ENCODE measurements around the gene KBTBD8.

KBTBD8 gene, protein sequence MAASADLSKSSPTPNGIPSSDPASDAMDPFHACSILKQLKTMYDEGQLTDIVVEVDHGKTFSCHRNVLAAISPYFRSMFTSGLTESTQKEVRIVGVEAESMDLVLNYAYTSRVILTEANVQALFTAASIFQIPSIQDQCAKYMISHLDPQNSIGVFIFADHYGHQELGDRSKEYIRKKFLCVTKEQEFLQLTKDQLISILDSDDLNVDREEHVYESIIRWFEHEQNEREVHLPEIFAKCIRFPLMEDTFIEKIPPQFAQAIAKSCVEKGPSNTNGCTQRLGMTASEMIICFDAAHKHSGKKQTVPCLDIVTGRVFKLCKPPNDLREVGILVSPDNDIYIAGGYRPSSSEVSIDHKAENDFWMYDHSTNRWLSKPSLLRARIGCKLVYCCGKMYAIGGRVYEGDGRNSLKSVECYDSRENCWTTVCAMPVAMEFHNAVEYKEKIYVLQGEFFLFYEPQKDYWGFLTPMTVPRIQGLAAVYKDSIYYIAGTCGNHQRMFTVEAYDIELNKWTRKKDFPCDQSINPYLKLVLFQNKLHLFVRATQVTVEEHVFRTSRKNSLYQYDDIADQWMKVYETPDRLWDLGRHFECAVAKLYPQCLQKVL

DNA sequence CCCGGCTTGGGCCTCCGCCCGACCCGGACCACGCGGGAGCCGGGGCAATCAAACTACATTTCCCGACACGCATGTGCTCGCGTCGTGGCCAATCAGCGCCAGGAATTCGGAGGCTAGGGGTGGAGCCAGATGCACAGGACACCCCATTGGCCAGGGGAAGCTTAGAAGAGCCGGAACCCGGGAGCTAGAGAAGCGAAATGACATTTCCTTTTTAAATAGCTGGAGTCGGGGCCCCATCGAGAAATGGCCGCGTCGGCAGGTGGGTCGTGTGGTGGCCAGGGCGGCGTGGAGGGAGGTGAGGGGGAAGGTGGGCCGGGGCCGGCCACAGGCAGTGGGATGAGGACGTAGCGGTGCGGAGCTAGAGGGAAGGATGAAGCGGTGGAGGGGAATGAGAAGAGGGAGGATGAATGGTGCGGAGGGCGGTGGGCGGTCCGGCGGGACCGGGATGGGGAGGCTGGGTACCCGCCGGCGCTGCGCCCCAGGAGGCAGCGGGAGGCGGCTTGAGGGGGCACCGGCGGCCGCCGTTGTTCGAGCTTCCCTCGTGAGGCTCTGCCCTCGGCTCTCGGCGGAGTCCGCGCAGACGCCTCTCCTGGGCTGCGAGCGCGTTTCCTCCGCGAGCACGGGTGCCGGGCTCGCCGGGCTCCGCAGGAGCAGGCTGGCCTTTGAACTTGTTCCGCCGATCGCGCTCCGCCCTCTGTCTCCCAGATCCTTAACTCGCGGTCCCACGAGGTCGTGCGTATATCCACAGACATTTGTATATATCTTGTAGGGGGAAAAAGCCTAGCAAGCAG is at the start of gene KBTBD8:
Gene KBTBD8 (plus strand): TSS at position 195 of the 791 bp plus-strand sequence. CDS start 49 bp downstream, at position 244.
- DNase-seq (ENCODE audit: low read depth in 2 of 2) = peak; percentile 96 to 97

DNA sequence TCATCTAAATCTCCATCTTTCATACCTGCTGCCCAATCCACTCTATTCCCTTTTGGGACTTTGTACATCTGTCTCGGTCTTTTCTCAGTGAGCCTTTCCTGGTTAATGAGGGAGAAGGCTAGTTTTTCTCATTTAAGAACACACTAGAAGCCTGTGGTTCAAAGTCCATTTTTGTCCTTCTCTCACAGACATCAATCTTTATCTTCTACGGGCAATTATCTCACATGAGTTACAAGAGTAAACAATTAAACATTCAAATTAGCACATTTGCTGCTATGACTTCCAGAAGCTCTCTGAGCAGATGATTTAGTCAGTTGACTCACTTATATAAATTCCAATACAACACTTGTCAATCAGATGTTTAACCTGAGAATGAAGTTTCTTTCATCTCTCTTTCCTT is 49.3 kb upstream of the KBTBD8 start:
- DNase-seq (ENCODE audit: low read depth in 2 of 2) = no peak

DNA sequence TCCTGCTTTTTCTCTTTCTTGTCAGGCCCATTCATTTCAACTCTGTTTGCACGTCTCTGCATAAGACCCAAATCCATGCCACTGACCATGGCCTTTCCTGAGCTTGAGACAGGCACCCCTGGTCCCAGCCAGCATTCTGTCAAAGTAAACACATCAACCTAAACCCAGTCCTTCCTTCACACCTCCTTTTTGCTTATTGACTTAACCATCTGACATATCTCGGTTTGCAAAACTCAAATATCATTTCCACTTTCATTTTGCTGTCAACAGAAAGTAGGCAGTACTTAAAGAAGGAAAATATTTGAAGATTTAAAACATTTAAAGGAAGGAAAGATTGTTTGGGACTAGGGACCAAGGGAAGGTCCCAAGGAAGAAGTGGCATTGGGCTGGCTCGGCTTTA is 48.2 kb upstream of the KBTBD8 start:
- no peak for DNase-seq (ENCODE audit: low read depth in 2 of 2)

DNA sequence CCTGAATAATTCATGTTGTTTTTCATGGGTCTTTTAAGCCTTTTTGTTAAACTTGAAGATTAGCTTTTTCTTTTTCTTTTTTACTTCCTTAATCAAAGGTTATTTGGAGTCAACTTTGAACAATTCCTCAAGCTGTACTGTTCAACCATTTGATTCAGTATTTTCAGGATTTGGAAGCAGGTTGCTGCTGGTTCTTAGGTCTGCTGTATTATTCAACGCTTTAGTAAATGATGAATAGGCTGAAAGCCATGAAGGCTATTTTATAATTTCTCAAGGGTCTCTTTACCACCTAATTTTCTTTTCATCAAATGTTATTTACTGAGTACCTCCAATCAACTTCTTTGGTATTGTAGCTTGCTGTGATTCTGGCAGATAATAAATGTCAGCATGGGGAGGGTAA is 45.8 kb upstream of the KBTBD8 start:
- no peak for DNase-seq (ENCODE audit: low read depth in 2 of 2)

DNA sequence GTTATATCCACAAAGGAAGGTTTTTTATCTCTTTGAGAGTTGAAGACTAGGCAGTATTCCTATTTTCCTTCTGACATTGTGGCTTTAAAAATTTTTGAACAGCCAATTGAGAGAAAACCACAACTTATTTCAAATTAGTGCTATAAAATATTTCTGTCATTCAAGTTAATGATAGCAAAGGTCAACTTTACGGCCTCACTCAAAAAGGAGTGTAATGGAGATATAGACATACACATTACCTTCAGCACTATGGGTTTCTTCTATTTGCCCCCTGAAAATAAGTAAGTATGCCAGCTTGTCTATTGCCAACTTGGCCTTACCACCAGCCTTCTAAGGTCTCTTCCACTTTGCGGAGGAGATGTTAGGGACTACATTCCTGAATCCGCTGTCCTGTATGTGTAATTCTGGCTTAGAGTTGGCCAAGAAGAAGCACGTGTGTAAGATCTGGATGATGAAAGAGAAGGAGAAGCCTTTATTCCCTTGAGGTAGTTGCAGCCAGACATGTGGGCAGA is 44.1 kb upstream of the KBTBD8 start:
- no peak for DNase-seq (ENCODE audit: low read depth in 2 of 2)

DNA sequence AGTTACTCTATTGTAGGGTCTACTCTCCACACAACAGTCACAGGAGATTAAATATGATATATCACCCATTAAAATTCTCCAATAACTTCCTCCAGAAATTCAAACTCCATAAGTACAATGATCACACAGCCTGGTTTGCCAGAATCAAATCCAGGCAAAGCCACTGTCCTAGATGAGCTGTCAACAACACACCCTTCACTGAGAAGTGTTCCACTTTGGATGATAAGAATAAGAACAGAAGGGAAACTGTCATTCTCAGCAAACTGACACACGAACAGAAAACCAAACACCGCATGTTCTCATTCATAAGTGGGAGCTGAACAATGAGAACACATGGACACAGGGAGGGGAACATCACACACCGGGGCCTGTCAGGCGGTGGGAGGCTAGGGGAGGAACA is 41.4 kb upstream of the KBTBD8 start:
- no peak for DNase-seq (ENCODE audit: low read depth in 2 of 2)

DNA sequence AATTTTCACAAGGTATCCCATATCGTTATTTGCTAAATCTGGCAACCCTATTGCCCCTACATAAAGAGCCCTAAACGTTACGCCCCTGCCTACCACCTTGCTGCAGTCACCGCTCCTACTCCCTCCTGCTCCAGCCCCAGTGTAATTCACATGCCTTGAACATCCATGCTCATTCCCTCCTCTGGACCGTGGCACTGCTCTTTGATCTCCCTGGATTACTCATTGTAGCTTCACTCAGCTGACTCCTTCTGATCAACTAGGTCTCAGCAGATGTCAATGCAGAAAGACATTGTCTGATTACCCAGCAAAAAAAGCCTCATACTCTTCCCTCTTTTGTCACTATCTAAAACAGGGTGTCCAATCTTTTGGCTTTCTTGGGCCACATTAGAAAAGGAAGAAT is 40.7 kb upstream of the KBTBD8 start:
- DNase-seq (ENCODE audit: low read depth in 2 of 2) = no peak

DNA sequence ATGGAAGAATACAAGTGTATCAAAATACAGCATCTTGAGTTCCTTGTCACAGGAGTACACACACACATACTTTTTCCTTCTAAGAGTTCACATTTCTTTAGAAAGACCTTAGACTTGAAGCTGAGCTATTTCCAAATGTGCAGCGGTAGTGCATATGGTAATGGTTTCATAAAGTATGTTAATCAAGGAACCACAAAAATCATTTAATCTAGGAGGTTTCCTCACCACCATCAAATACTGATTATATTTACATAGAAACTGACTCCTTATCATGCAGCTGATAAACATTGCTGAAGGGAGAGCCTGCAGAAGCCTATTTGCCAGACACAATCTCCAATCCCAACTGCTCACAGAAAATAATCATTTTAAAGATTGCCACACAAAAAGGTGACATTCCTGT is 40.0 kb upstream of the KBTBD8 start:
- DNase-seq (ENCODE audit: low read depth in 2 of 2) = no peak

DNA sequence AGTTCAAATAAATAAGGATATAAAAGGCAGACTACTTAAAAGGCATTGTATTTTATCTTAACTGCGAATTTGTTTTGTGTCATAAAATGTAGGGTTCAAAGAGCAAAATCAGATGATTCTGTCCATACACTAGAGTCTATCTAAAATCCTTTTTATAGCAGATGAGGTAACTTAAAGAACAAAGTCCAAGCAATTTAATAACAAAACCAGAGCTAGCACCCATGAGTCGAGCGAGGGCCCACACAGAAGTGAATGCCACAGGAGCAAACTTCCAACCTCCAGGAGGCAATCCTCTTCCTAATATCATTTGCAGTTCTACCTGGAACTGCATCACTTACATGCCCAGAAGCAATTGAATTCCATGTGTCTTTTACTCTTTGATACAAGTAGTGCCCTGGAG is 35.4 kb upstream of the KBTBD8 start:
- DNase-seq (ENCODE audit: low read depth in 2 of 2) = no peak

DNA sequence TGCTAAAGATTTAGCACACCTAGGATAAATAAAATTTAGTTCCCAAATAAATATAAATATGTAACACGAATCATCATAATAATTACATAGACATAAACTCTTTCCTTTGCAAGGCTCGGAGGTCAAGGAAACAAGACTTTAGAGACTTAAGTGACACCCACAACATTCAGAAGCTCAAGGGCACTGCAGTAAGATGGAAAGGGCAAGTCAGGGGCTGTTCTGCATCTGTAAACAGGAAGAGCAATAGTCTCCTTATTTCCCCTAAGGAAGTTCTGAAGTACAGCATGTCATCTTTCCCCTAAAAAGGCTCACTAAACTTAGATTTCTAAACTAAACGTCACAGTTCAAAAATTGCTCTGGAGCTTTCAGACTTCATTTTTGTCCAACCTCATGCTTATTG is 26.9 kb upstream of the KBTBD8 start:
- no peak for DNase-seq (ENCODE audit: low read depth in 2 of 2)

DNA sequence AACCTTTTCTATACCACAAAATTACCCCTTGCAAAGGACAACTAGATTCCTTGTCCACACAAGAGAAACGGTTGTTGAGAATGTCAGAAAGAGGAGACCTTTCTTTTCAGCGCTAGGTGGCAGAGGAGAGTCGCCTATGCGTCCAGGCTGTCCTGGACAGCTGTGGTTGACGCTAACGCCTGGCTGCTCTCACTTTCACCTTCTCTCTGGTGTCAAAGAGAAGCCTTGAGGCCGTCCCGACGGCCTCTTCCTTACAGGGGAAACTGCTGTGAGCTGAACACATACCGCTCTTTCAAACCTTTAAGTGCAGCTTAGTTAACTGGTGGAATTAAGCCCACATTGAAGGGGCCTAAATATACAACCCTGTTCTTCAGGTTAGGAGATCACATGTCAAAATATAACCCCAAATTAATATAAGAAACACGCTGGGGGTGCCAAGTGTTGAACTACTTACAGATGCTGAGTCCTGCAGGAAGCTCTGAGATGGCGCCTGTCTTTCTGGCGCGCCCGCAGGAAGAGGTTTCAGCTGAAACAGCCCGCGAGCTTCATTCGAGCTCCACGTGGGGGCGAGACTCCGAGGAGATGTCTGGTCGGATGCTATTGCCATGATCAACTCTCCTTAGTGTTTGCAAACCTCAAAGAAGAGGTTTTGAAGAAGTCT is 26.1 kb upstream of the KBTBD8 start:
- peak; percentile 31 to 34 for DNase-seq (ENCODE audit: low read depth in 2 of 2)

DNA sequence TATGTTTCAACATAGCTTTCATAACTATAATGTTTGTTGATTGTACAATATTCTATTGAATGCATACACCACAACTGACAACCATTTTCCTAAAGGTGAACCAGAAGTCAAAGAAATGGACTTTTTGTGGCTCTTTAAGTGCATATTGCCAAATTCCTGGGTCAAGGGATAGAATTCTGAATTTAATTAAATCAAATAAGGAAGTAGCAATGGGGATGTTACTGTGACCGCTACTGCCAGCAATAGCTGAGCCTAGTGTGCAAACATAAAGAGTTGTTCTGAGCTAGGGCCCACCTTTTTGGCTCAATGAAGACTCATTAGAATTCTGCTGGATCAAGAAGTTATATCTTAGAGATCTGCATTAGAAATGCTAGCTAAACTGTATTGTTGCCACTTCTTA is 17.3 kb upstream of the KBTBD8 start:
- DNase-seq (ENCODE audit: low read depth in 2 of 2) = no peak

DNA sequence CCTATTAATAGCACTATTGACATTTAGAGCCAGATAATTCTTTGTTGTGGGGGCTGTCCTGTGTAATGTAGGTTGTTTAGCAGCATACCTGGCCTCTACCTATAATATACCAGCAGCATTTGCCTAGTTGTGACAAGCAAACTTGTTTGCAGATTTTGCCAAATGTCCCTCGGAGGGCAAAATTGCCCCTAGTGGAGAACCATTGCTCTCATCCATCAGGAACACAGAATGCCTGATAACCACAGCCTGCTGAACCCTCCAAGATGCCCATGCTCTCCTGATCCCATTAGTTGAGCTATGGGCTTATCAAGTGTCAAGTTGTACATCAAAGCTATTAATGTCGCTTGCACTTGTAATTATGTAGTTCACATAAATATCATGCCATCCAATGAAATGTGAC is 15.0 kb upstream of the KBTBD8 start:
- no peak for DNase-seq (ENCODE audit: low read depth in 2 of 2)

DNA sequence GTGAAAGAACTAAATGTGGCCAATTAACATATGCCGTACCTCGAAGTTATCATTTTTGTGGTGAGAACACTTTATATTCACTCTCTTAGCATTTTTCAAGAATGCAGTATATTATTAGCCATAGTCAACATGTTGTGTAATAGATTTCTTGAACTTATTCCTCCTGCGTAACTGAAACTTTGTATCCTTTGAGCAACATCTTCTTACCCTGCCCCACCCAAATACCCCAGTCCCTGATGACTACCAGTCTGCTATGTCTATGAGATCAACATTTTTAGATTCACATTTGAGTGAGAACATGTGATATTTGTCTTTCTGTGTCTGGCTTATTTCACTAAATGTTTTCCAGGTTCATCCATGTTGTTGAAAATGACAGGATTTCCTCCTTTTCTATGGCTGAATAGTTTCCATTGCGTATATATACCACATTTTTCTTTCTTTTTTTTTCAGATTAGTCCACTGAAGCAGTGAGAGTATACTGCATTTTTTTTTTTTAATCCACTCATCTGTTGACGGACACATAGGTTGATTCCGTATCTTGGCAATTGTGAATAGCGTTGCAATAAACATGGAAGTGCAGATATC is 12.7 kb upstream of the KBTBD8 start:
- DNase-seq (ENCODE audit: low read depth in 2 of 2) = no peak

DNA sequence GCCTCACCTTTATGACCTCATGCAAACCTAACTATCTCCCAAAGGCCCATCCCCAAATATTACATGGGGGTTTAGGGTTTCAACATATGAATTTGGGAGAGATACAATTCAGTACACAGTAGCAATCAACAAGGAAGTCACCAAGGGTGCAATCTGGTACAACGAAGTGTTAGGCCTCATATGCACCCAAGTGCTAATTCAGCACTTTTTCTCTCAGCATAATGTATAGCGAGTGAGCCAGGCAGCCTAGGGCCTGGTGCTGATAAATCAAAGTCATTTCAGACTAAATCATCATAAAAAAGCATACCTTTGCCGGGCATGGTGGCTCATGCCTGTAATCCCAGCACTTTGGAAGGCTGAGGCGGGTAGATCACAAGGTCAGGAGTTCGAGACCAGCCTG is 11.7 kb upstream of the KBTBD8 start:
- DNase-seq (ENCODE audit: low read depth in 2 of 2) = no peak

DNA sequence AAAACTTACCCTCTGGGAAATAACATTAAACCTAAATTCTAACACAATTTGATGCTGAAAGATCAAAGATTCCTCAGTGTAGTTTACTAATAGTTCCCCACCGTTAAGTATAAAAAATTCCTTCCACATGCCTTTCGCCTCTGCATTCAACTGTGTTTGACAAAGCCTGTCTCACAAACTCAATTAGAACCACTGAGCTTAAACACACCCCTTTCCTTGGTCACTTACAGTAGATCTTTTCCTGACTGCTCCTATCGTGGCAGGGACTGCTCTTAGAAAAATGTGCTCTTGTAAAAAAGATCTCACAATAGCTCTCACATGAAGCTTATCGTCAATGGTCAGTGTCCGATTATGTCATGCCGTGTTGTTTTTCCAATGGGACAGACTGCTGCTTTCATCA is 8.9 kb upstream of the KBTBD8 start:
- no peak for DNase-seq (ENCODE audit: low read depth in 2 of 2)

DNA sequence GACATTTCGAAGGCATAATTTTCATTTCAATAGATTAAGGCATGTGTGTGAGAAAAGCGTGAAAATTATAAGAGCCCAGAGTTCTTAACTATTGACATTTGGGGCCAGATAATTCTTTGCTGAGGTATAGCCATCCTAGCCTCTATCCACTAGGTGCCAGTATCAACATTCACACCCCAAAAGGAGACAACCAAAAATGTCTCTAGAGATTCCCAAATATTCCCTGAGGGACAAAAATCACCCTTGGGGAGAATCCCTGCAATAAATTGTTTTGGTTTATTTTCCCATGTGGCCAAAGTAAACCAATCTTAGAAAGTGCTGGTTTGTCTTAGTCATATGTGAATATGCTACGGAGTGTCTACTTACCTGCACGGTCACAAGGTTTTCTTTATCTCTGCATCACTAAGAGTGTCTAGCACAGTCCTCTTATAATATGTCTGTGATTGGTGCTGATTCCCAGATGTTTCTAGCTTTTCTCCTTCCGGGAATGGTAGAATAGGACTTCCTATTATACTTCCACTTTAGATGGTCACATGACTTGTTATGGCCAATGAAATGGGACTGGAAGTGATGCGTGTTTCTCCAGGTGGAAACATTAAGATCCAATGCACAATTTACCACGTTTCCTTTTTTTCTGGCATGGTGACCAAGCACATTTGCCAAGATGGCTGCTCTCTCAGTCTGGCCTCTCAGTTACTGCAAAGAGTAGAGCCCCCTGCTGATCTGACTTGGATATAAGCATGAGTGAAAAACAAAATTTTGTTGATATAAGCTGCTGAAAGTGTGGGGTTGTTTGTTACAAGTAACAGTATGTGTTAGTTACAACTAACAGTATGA is 8.0 kb upstream of the KBTBD8 start:
- no peak for DNase-seq (ENCODE audit: low read depth in 2 of 2)

DNA sequence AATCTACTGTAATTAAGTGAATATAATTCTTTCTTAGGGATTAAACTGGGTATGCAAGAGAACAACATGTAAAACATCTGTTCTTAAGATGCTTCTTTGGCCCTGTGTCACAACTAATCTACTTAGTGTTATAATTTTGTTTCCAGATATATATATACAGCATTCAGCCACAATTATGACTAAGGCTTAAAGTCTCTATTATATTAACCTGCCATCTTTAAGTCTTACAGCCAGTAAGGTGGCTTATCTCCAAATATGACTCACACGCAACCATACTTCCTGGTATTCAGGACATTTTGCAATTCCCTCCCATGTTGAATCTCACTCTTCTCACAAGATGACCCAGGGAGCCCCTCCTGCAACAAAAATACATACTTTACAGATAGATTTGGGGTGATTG is 6.6 kb upstream of the KBTBD8 start:
- no peak for DNase-seq (ENCODE audit: low read depth in 2 of 2)

DNA sequence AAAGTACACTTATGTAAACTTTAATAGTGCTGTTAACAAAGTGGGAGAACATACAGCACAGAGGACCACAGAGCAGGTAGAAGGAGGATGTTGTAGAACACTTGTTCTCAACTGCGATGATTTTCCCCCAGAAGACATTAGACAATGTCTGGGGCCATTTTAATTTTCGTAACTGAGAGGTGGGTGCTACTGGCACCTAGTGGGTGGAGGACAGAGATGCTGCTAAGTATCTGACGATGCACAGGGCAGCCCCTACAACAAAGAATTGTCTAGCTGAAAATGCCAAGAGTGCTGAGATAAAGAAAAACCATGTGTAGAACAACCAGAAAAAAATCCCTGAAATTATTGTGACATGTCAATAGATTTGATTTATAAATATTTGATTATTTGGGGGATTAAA is 5.0 kb upstream of the KBTBD8 start:
- no peak for DNase-seq (ENCODE audit: low read depth in 2 of 2)

DNA sequence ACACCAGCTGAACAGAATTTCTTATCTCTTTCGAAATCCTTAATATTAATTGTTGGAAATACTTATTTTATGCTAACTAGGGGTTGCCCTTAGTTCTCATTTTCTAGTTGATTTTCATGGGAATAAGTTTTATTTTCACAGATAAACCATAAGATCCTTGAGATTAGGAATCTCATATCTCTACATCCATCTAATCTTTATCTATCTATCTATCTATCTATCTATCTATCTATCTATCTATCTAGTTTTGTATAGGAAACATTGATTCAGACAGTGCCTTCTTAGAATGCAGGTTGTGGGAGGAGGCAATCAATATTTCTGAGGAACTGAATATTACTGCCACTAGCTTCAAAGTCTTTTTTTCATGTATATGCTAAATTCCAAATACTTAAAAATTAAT is 3.5 kb upstream of the KBTBD8 start:
- no peak for DNase-seq (ENCODE audit: low read depth in 2 of 2)

DNA sequence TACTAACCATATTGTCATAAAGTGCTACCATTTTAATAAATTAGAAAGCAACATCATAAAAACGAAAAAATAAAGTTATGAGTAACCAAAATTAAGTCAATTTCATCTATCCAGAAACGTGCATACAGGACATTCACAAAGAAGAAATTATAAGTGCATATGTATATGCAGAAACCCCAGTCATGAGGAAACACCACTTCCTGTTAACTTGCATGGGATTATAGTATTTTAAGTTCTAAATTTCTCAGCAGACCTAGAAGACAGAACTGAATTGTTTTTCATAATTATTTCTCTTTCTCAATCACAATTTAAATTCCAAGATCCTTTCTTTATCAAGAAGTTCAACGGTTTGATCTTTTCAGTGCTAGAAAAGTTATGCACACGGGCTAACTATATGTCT is 1.4 kb upstream of the KBTBD8 start:
- no peak for DNase-seq (ENCODE audit: low read depth in 2 of 2)

Measured in activated CD8-positive, alpha-beta memory T cell treated with anti-CD3 and anti-CD28 coated beads for 4 hours (primary cell).